ENCODE measurements around the gene IFT81.

GRCh38 chr12:110244372-110244771, 120.2 kb downstream of the IFT81 start:
- TF ChIP-seq CTCF (IDR thresholded peaks at IDR 0.05): no peak
- no peak for TF ChIP-seq EZH2 (IDR thresholded peaks at IDR 0.05; ENCODE audit: borderline replicate concordance, insufficient read depth, low read depth, low read length, poor library complexity, severe bottlenecking)

Data from B cell (primary cell).